GM18508 (cell line): ENCODE data around the gene EFCAB10.
"Not testable (repeated sequence)": the region's sequence is repeated elsewhere in the genome, so short reads cannot be mapped to it uniquely, and the experiment has no call there.

Experiments
- ATAC-seq: cut with Tn5 transposase; IDR thresholded peaks from one replicate; pipeline ENCODE4 v1.9.1; 2021; ENCODE audit warnings: moderate number of reproducible peaks; ENCODE audit not compliant: insufficient read depth, unreplicated experiment

EFCAB10 gene

DNA sequence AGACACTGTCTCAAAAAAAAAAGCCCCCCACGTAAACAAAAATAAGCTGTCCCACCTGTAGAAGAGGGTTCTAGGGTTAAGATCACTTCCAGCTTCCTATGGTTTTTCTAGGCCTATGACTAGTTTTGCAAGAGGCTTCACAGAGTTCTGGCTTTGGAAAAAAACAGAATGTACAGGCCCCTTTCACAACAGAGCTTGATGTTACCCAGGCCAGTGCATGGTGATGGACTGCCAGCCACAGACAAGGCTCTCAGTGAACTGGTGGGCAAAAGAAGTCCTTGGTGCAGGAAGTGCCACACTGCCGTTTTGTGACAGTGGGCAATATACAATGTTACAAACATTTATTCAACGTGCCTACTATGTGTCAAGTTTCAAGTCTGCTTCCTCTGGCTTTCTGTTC, 18.3 kb upstream of the EFCAB10 start:
- ATAC-seq = no peak

- ATAC-seq = not testable (repeated sequence)
Observed at GRCh38 chr7:105599080-105599479, 17.8 kb upstream of the EFCAB10 start.

DNA sequence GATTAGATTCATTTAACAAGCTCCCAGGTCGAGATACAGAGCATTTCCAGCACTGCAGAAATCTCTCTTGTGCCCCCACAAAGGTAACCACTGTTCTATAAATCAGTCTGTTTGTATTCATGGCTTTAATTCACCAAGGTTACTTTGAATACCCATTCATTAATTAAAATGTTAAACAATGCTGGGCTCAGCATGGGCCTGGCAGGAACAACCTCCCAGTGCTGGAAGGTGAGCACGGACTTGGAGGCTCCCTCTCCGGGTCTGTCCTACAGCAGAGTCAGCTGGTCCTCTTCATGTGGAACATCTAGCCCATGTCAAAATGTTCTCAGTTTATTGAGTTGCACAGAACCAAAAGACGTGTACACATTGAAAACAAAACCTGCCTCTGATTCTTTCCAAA, 15.6 kb upstream of the EFCAB10 start:
- no peak for ATAC-seq

DNA sequence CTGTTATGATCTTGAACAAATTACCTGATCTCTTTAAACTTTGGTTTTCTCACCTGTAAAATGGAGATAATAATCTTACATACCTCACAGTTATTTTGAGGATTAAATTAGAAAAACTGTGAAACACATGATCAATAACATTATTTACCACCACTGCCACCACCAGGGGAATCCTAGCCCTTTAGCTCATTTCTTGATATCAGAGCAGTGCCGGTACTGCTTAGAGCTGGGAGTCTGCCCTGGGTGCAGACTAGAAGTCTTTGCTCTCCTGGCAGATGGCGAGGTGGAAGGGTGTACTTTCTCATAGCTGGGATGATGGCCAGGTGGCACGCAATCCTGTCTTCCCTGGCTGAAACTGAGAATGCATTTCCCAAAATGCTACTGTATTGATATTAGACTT, 12.7 kb upstream of the EFCAB10 start:
- ATAC-seq = no peak

DNA sequence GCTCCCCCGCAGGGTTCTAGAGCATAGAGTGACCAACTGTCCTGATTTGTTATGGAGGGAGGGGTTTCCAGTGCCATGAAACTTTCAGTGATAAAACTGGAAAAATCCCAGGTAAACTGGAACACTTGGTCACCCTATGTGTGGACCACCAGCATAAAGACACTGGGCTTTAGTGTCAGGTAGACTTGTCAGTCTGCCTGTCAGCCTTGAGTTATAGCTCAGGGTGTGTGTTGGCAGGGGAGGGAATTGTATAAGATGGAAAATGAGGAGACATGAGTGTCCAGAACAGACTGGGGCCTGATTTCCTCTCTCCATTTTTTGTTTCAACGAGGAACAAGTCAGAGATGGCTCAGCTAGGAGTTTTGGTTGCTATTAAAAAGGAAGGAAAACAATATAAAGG, 10.2 kb upstream of the EFCAB10 start:
- no peak for ATAC-seq

DNA sequence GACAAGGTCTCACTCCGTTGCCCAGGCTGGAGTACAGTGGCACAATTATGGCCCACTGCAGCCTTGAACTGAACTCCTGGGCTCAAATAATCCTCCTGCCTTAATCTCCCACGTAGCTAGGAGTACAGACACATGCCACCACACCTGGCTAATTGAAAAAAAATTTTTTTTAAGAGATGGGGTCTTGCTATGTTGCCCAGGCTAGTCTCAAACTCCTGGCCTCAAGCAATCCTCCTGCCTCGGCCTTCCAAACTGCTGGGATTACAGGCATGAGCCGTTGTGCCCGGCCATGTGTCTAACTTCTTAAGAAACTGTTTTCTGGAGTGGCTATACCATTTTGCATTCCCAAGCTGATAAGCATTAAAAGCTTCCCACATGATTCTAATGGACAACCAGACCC, 9.5 kb upstream of the EFCAB10 start:
- ATAC-seq = no peak

DNA sequence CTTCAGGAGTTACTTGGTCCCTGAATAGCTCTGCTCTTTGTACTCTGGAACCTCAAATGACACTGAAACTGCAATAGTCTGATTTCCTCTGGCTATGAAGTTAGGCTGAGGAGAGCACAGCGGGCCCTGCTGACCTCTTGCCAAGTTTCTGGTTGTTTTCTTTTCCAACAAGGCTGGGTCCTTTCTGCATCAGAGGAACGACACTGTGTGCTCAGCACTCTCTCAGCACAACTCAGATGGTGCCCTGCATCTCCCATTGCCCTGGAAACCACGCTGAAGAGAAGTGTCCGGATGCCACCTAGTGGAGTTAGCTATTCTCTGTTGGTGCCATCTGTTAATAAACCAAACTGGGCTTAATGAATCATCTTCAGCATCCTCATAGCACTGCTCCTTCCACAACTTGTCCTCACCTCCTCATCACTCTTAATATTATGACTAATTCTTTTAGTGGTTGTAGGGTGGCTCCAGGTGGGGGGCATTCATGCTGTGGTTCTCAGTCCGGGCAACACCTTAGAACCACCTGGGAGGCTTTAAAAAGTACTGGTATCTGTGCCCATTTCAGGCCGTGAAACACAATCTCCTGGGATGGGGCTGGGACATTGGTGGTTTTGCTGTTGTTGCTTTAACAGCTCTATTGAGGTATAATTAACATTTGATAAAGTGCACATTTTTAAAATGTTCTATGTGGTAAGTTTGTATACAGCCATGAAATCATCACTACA, 8.2 kb upstream of the EFCAB10 start:
- ATAC-seq = peak; percentile 82

DNA sequence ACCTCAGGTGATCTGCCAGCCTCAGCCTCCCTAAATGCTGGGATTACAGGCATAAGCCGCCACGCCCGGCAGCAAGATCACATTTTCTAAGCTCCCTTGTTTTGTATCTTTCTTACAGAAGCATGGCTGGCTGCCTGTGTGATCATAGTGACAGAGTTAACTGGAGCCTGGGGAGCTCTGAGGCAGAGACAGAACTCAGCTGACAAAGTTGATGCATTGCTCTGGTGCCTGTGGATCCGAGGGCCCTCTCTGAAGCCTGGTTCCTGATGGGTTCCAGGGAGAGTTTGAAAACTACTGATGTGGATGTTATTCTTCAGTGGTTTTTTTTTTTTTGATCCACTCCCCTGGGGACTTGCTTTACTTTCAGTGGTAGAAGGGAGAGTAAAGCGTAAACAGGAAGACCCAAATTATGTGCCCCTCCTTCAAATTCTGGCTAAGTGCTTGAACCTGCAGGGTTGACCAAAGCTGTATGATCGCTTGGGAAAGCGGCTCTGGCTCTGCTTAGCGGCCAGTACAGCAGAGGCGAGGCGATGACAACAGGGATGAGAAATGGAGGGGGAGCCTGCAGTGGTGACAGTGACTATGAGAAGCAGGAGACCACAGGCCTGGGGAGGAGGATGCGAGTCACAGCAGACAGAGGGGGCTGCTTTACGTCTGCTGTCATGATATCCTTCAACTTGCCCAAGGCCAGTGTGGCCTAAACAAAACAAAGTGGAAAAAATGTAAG, 6.8 kb upstream of the EFCAB10 start:
- ATAC-seq = no peak

- no peak for ATAC-seq
Observed at GRCh38 chr7:105585850-105586500, 4.7 kb upstream of the EFCAB10 start.

DNA sequence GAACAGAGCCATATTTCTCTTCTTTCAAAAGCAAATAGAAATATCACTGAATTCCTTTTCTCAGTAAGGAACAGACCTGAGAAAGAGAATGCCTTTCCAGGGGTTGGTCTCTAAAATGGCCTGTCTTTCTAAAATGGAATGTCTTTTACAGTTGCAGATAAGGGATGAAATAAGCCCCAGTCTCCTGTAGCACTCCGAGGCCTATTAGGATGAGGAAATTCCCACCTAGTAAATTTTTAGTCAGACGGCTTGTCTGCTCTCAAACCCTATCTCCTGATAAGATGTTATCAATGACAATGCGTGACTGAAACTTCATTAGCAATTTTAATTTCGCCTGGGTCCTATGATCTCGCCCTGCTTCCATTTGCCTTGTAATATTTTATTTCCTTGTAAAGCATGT, 2.9 kb upstream of the EFCAB10 start:
- no peak for ATAC-seq

GRCh38 chr7:105583061-105583460, 1.8 kb upstream of the EFCAB10 start:
- ATAC-seq = no peak

GRCh38 chr7:105580022-105580740, 1.1 kb downstream of the EFCAB10 start:
- ATAC-seq = no peak

DNA sequence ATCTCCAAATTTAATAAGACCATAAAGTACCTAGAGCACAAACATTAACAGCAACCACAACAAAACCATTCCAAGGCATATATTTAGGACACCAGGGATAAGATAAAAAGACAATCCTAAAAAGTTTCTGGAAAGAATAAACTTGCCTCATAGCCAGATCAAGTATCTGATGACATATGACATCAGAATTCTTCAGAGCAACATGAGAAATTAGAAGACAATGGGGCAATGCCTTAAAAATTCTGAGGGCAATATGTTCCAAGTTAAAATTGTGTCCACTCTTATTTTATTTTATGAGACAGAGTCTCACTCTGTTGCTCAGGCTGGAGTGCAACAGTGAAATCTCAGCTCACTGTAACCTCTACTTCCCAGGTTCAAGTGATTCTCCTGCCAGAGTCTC, 2.8 kb downstream of the EFCAB10 start:
- no peak for ATAC-seq

- ATAC-seq = no peak
Observed at GRCh38 chr7:105577251-105577650, 4.0 kb downstream of the EFCAB10 start.

- no peak for ATAC-seq
Observed at GRCh38 chr7:105571891-105572290, 9.4 kb downstream of the EFCAB10 start.

- ATAC-seq = no peak
Observed at GRCh38 chr7:105567821-105568220, 13.5 kb downstream of the EFCAB10 start.

- no peak for ATAC-seq
Observed at GRCh38 chr7:105567024-105567423, 14.3 kb downstream of the EFCAB10 start.

- no peak for ATAC-seq
Observed at GRCh38 chr7:105565190-105565589, 16.1 kb downstream of the EFCAB10 start.

- no peak for ATAC-seq
Observed at GRCh38 chr7:105559926-105560325, 21.4 kb downstream of the EFCAB10 start.

- ATAC-seq = no peak
Observed at GRCh38 chr7:105538339-105538738, 43.0 kb downstream of the EFCAB10 start.
